ENCODE results near the gene SCNN1A.

SCNN1A gene

GRCh38 chr12:6376870-6377666 is 1.7 kb upstream of the SCNN1A start:
- no peak for TF ChIP-seq CTCF (IDR thresholded peaks at IDR 0.05)
- no peaks in the 10 kb centered on the region for H3K9me3 ChIP-seq (ENCODE audit: control insufficient read depth, low read length)
- H3K4me3 ChIP-seq (ENCODE audit: low read depth, low read length), result no peak overlapping the region
- H3K4me2 ChIP-seq (ENCODE audit: low read length), result no peak overlapping the region
- no peaks in the 10 kb centered on the region for H3K36me3 ChIP-seq (ENCODE audit: control insufficient read depth, insufficient read depth, low read length)
- H3K4me1 ChIP-seq, result peaks cover 31% of the 10 kb centered on the region
- H3K27ac ChIP-seq, result peak overlapping the region; percentile 98
- H3K27me3 ChIP-seq (ENCODE audit: control insufficient read depth, insufficient read depth, low read length), result no peaks in the 10 kb centered on the region
- H2AFZ ChIP-seq, result peak overlapping the region; percentile 73
- H3K79me2 ChIP-seq, result peaks cover 3% of the 10 kb centered on the region
- no peak overlapping the region for H3K9ac ChIP-seq

- Histone ChIP-seq H3K9ac (peak overlapping the region; percentile 38), H3K9me3 (ENCODE audit: control insufficient read depth, low read length) (no peaks in the 10 kb centered on the region), H3K36me3 (ENCODE audit: control insufficient read depth, insufficient read depth, low read length) (no peaks in the 10 kb centered on the region), H3K79me2 (peaks cover 7% of the 10 kb centered on the region), H3K4me2 (ENCODE audit: low read length) (peak overlapping the region; percentile 25), H3K4me3 (ENCODE audit: low read depth, low read length) (no peak overlapping the region), H3K27ac (peak overlapping the region; percentile 98), H2AFZ (peak overlapping the region; percentile 73), H3K4me1 (peaks cover 31% of the 10 kb centered on the region), H3K27me3 (ENCODE audit: control insufficient read depth, insufficient read depth, low read length) (no peaks in the 10 kb centered on the region)
- peak; percentile 38 for TF ChIP-seq CTCF (IDR thresholded peaks at IDR 0.05)
Measured at GRCh38 chr12:6376079-6376869, 911 bp upstream of the SCNN1A start.

- H3K4me2 ChIP-seq (ENCODE audit: low read length), result no peak overlapping the region
- H3K27me3 ChIP-seq (ENCODE audit: control insufficient read depth, insufficient read depth, low read length), result no peaks in the 10 kb centered on the region
- H3K27ac ChIP-seq, result peak overlapping the region; percentile 98
- H2AFZ ChIP-seq, result peak overlapping the region; percentile 73
- no peak for TF ChIP-seq CTCF (IDR thresholded peaks at IDR 0.05)
- peaks cover 41% of the 10 kb centered on the region for H3K4me1 ChIP-seq
- H3K36me3 ChIP-seq (ENCODE audit: control insufficient read depth, insufficient read depth, low read length), result no peaks in the 10 kb centered on the region
- H3K79me2 ChIP-seq, result peaks cover 13% of the 10 kb centered on the region
- no peak overlapping the region for H3K4me3 ChIP-seq (ENCODE audit: low read depth, low read length)
- H3K9ac ChIP-seq, result peak overlapping the region; percentile 38
- H3K9me3 ChIP-seq (ENCODE audit: control insufficient read depth, low read length), result no peaks in the 10 kb centered on the region
Measured at GRCh38 chr12:6374786-6375160, 590 bp downstream of the SCNN1A start.

- H2AFZ ChIP-seq, result no peak overlapping the region
Measured at GRCh38 chr12:6374028-6374785, 1.2 kb downstream of the SCNN1A start.

More at GRCh38 chr12:6374028-6374785, 1.2 kb downstream of the SCNN1A start:
- Histone ChIP-seq H3K27ac (peak overlapping the region; percentile 98), H3K36me3 (ENCODE audit: control insufficient read depth, insufficient read depth, low read length) (no peaks in the 10 kb centered on the region), H3K4me3 (ENCODE audit: low read depth, low read length) (no peak overlapping the region), H3K4me2 (ENCODE audit: low read length) (no peak overlapping the region), H3K4me1 (peaks cover 42% of the 10 kb centered on the region), H3K9ac (no peak overlapping the region), H3K79me2 (peaks cover 14% of the 10 kb centered on the region), H3K9me3 (ENCODE audit: control insufficient read depth, low read length) (no peaks in the 10 kb centered on the region), H3K27me3 (ENCODE audit: control insufficient read depth, insufficient read depth, low read length) (no peaks in the 10 kb centered on the region)
- TF ChIP-seq CTCF (IDR thresholded peaks at IDR 0.05), result no peak

Measured in parathyroid adenoma (tissue), 2 donors.